A549 (cell line): Measurements from ENCODE around the gene PRR7. TPM values are rescaled to one million over a fixed set of nuclear protein-coding genes. Genes with fewer than 3 reads are reported as not detected.
A peak's percentile ranks its signal among the peaks of the same experiment; 100 is the strongest.

Source experiments
- ATAC-seq, 2 experiments: fragments of 200-7000 bp in 1 of 2; fragments of >200 bp in 1 of 2; cut with Nextera tagmentation in 1 of 2; cut with Tn5 transposase in 1 of 2; 3 replicates each; pipeline versions ENCODE4 v1.8.0 to v1.9.1; 2018 to 2020; ENCODE audit warnings: mild to moderate bottlenecking in 1 of 2, moderate library complexity in 1 of 2
- CTCF ChIA-PET: fragments of 300-600 bp; sonication (Branson Sonifier 250); formaldehyde crosslinking; extraction: SDS; loops from one replicate; lab custom pipeline; 2021; ENCODE audit warnings: antibody characterized with exemption, inconsistent platforms; lab: Yijun Ruan, JAX
- POLR2A ChIA-PET: fragments of 350-600 bp; formaldehyde crosslinking; extraction: SDS; loops from one replicate; lab custom pipeline; 2021; ENCODE audit warnings: antibody characterized with exemption, inconsistent platforms; lab: Yijun Ruan, JAX
- DNase-seq, 2 experiments: peaks; one replicate each; pipeline versions ENCODE4 v3.0.0 to v3.0.0-alpha.2; 2011 to 2016; ENCODE audit warnings: low read depth in 1 of 2, low spot score in 1 of 2
- FAIRE-seq: peaks from 2 replicates; lab custom pipeline; 2011; peaks lifted over from hg19 to GRCh38; lab: Jason Lieb, UNC
- H3K27ac ChIP-seq, 2 experiments: fragments of >200 bp; sonication (Bioruptor Twin); formaldehyde crosslinking; 3 replicates each; pipeline ENCODE4 v1.5.1; 2016 to 2017
- H3K4me1 ChIP-seq: fragments of >200 bp; sonication (Bioruptor Twin); formaldehyde crosslinking; 3 replicates; pipeline ENCODE4 v1.6.1; 2016
- H3K4me2 ChIP-seq: fragments of >200 bp; sonication (Bioruptor Twin); formaldehyde crosslinking; 3 replicates; pipeline ENCODE4 v1.6.1; 2016
- H3K4me3 ChIP-seq: fragments of >200 bp; sonication (Bioruptor Twin); formaldehyde crosslinking; 3 replicates; pipeline ENCODE4 v1.5.1; 2016
- H3K9me3 ChIP-seq: fragments of >200 bp; sonication (Bioruptor Twin); formaldehyde crosslinking; 3 replicates; pipeline ENCODE4 v1.6.1; 2016
- BHLHE40 ChIP-seq: IDR thresholded peaks from 2 replicates; pipeline ENCODE4 v1.6.1; 2012; ENCODE audit warnings: low read depth, low read length, inconsistent platforms
- CHD4 ChIP-seq: fragments of 200-600 bp; sonication (generic); IDR thresholded peaks from 2 replicates; pipeline ENCODE4 v1.6.1; 2016; ENCODE audit warnings: antibody characterized with exemption, mild to moderate bottlenecking, borderline replicate concordance
- EP300 ChIP-seq, 2 experiments: fragments of >200 bp; sonication (Bioruptor Twin); formaldehyde crosslinking; IDR thresholded peaks; 2 replicates in 1 of 2; 3 replicates in 1 of 2; pipeline ENCODE4 v1.6.1; 2016 to 2017
- ESRRA ChIP-seq: fragments of 150-350 bp; IDR thresholded peaks from 2 replicates; pipeline ENCODE4 v1.6.1; 2014; ENCODE audit warnings: mild to moderate bottlenecking, low read length, borderline replicate concordance
- JUN ChIP-seq, 2 experiments: fragments of >200 bp; sonication (Bioruptor Twin); formaldehyde crosslinking; IDR thresholded peaks; 2 replicates in 1 of 2; 3 replicates in 1 of 2; pipeline ENCODE4 v1.6.1; 2016 to 2017
- NPAS2 ChIP-seq: fragments of 250-450 bp; sonication (Bioruptor Pico); IDR thresholded peaks from 2 replicates; pipeline ENCODE4 v1.8.0; 2022; ENCODE audit warnings: mild to moderate bottlenecking, moderate library complexity, borderline replicate concordance
- POLR2A ChIP-seq: IDR thresholded peaks from 2 replicates; pipeline ENCODE4 v1.6.1; 2012; ENCODE audit warnings: mild to moderate bottlenecking, low read length
- POLR2AphosphoS2 ChIP-seq: conservative IDR thresholded peaks from 2 replicates; pipeline ENCODE4 v1.6.1; 2012; ENCODE audit warnings: low read length, improper control_type of control experiment, inconsistent platforms
- RAD21 ChIP-seq, 2 experiments: fragments of >200 bp in 1 of 2; sonication (Bioruptor Twin) in 1 of 2; formaldehyde crosslinking in 1 of 2; IDR thresholded peaks in 1 of 2; conservative IDR thresholded peaks in 1 of 2; 2 replicates in 1 of 2; 3 replicates in 1 of 2; pipeline ENCODE4 v1.6.1; 2012 to 2018; ENCODE audit warnings: inconsistent platforms in 1 of 2
- RCOR1 ChIP-seq: fragments of 150-350 bp; IDR thresholded peaks from 2 replicates; pipeline ENCODE4 v1.6.1; 2014; ENCODE audit warnings: antibody characterized with exemption, low read length, low read depth
- RFX5 ChIP-seq: fragments of 450-650 bp; IDR thresholded peaks from 2 replicates; pipeline ENCODE4 v1.7.1; 2014; ENCODE audit warnings: antibody characterized with exemption, mild to moderate bottlenecking, moderate library complexity
- SREBF2 ChIP-seq: fragments of 450-650 bp; IDR thresholded peaks from 2 replicates; pipeline ENCODE4 v1.6.1; 2014; ENCODE audit warnings: mild to moderate bottlenecking, moderate library complexity
- TFCP2L1 ChIP-seq: fragments of 250-450 bp; sonication (Bioruptor Pico); IDR thresholded peaks from 2 replicates; pipeline ENCODE4 v1.5.0; 2021; ENCODE audit warnings: mild to moderate bottlenecking
- ZFP36 ChIP-seq: fragments of 450-650 bp; IDR thresholded peaks from 2 replicates; pipeline ENCODE4 v1.6.1; 2014; ENCODE audit warnings: borderline replicate concordance; ENCODE audit not compliant: partially characterized antibody
- WGBS: methylation state at CpG from one replicate; pipeline ENCODE4 v1.1.6; 2017; ENCODE audit errors: missing lambda C conversion rate; 5-methylcytosine and 5-hydroxymethylcytosine counted together
- polyA plus RNA-seq, 4 experiments: library from polyadenylated mRNA; depleted of rRNA in 3 of 4; stranded (reverse); fragments of >200 nt; fragmentation: RNase III in 1 of 4; extraction: RNeasy Plus Mini Kit Qiagen cat#74134 plus additional on column Dnase treatment in 1 of 4; gene quantifications; 2 replicates in 3 of 4; 3 replicates in 1 of 4; pipeline ENCODE4 v1.2.3, GENCODE V29; 2011 to 2017
- TF ChIP-seq, protein P1 (sequence below): fragments of 150-350 bp; IDR thresholded peaks from 2 replicates; pipeline ENCODE4 v1.6.1; 2014; ENCODE audit warnings: low read depth, mild to moderate bottlenecking, low read length
- TF ChIP-seq, protein P2 (sequence below): fragments of >200 bp; sonication (Bioruptor Twin); formaldehyde crosslinking; IDR thresholded peaks from 3 replicates; pipeline ENCODE4 v1.5.1; 2016
- TF ChIP-seq, protein P3 (sequence below): IDR thresholded peaks from 2 replicates; pipeline ENCODE4 v1.6.1; 2012; ENCODE audit warnings: low read depth, borderline replicate concordance
- TF ChIP-seq, protein P4 (sequence below): fragments of >200 bp; sonication (Bioruptor Twin); formaldehyde crosslinking; IDR thresholded peaks from 2 replicates; pipeline ENCODE4 v1.6.1; 2016

The PRR7 gene
- polyA plus RNA-seq, 2 of the 4 experiments (the other 2 are of a cell fraction): 2.2 to 11.0 TPM

DNA sequence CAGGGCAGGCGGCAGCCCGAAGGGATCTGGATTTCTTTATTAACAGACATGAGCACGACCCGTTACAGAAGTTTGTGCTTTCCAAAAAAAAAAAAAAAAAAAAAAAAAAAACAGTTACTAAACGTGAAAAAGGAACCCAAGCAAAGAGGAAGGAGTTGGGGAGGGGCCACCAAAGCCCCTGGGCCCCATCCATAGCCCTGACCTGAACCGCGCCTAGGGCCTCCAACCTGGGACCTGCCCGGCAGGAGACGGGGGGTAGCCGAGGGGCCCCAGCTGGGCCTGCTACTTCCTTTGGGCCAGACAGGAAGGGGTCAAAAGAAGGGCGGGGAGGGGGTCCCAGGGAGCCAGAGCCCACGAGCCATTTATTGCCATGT, 10.0 kb downstream of the PRR7 start:
- POLR2A ChIA-PET: interaction anchor here (1.1 kb wide), 1 partner anchor 41 kb away, joined by 4 read pairs; the partner anchor contains the start of gene PDLIM7
- no peak for DNase-seq
- CTCF ChIA-PET: interaction anchor here (0.6 to 25.5 kb wide), 14 partner anchors 9 to 197 kb away, joined by 3 to 871 read pairs (median 7); partner anchors contain the start of genes DBN1, F12, GRK6 and PDLIM7
- peak overlapping the region in 1 of 2 experiments; percentile 22; a peak in 1 of 6 replicates for H3K27ac ChIP-seq
- peak overlapping the region; percentile 37 for H3K4me2 ChIP-seq
- WGBS: 33% methylated on average over 12 of the region's 12 CpGs
- ATAC-seq: no peak
- no peak overlapping the region for H3K4me3 ChIP-seq
- no peak for TF ChIP-seq CHD4
- no peak for TF ChIP-seq ZFP36
- TF ChIP-seq JUN (IDR thresholded peaks at IDR 0.05): no peak
- TF ChIP-seq, protein P1, sequence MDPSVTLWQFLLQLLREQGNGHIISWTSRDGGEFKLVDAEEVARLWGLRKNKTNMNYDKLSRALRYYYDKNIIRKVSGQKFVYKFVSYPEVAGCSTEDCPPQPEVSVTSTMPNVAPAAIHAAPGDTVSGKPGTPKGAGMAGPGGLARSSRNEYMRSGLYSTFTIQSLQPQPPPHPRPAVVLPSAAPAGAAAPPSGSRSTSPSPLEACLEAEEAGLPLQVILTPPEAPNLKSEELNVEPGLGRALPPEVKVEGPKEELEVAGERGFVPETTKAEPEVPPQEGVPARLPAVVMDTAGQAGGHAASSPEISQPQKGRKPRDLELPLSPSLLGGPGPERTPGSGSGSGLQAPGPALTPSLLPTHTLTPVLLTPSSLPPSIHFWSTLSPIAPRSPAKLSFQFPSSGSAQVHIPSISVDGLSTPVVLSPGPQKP: no peak
- TF ChIP-seq NPAS2 (CRISPR knock-in tag): no peak
- no peak for TF ChIP-seq RAD21 (conservative IDR thresholded peaks at IDR 0.05 in 1 of 2, IDR thresholded peaks at IDR 0.05 in 1 of 2)
- no peak for TF ChIP-seq TFCP2L1 (CRISPR knock-in tag)
- TF ChIP-seq, protein P2, sequence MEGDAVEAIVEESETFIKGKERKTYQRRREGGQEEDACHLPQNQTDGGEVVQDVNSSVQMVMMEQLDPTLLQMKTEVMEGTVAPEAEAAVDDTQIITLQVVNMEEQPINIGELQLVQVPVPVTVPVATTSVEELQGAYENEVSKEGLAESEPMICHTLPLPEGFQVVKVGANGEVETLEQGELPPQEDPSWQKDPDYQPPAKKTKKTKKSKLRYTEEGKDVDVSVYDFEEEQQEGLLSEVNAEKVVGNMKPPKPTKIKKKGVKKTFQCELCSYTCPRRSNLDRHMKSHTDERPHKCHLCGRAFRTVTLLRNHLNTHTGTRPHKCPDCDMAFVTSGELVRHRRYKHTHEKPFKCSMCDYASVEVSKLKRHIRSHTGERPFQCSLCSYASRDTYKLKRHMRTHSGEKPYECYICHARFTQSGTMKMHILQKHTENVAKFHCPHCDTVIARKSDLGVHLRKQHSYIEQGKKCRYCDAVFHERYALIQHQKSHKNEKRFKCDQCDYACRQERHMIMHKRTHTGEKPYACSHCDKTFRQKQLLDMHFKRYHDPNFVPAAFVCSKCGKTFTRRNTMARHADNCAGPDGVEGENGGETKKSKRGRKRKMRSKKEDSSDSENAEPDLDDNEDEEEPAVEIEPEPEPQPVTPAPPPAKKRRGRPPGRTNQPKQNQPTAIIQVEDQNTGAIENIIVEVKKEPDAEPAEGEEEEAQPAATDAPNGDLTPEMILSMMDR: no peak; the same call in 2 of the 3 replicates
- TF ChIP-seq, protein P3, sequence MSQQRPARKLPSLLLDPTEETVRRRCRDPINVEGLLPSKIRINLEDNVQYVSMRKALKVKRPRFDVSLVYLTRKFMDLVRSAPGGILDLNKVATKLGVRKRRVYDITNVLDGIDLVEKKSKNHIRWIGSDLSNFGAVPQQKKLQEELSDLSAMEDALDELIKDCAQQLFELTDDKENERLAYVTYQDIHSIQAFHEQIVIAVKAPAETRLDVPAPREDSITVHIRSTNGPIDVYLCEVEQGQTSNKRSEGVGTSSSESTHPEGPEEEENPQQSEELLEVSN: no peak
- TF ChIP-seq BHLHE40: no peak
- TF ChIP-seq EP300 (IDR thresholded peaks at IDR 0.05): no peak
- TF ChIP-seq, protein P4, sequence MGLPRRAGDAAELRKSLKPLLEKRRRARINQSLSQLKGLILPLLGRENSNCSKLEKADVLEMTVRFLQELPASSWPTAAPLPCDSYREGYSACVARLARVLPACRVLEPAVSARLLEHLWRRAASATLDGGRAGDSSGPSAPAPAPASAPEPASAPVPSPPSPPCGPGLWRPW: no peak
- TF ChIP-seq ESRRA: no peak
- TF ChIP-seq SREBF2: no peak
- H3K9me3 ChIP-seq: no peaks in the 10 kb centered on the region
- no peak for FAIRE-seq
- peaks cover 10% of the 10 kb centered on the region for H3K4me1 ChIP-seq

DNA sequence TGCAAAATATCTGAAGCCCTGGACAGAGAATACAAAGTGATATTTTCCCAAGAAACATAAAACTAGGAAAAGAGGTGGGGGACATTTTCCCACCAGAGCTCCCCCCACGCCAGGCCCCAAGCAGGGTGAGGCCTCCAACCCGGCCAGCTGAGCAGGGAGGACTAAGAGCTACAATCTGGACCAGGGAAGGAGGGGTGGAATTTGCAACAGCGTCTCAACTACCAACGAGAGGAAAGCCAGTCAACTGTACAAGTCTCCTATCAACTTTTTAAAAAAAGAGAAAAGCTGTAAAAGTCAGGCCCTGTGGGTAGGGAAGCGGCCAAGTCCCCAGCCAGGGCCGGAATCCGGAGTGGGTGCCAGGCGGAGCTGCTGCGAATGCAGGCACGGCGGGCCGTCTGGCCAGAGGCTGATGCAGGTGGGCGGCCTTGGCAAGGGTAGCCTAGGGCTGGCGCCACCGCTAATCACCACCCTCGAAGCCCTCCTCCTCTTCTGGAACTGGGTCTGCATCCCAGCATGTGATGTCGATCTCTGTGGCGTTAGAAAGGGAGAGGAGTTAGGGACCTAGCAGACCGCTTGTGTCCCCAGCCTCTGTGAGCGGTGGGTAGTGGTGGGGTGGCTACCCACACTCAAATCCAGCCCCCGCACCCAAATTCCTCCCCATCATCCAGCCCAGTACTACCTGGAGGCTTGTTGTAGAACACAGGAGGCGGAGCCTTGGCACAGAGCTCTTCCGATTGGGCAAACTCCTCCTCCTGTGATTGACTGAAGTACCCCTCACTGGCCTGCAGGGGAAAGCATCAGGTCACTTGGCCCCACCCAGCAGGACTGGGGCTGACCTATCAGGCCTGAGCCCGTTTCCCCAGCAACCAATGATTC, 10.6 kb downstream of the PRR7 start:
- WGBS: 76% methylated on average over 23 of the region's 24 CpGs

More for the DNA sequence above, 10.6 kb downstream of the PRR7 start:
- no peak overlapping the region for H3K27ac ChIP-seq
- CTCF ChIA-PET: interaction anchor here (0.6 to 25.5 kb wide), 15 partner anchors 9 to 198 kb away, joined by 3 to 871 read pairs (median 7); partner anchors contain the start of genes DBN1, F12, GRK6 and PDLIM7
- peak; percentile 98 for DNase-seq
- peaks cover 10% of the 10 kb centered on the region for H3K4me1 ChIP-seq
- no peaks in the 10 kb centered on the region for H3K9me3 ChIP-seq
- peak; percentile 92 for FAIRE-seq
- ATAC-seq: peak; percentile 41 to 77
- TF ChIP-seq POLR2A (0 out of 2 replicates have a peak, but pooled peaks have one; percentile 10), RCOR1 (0 out of 2 replicates have a peak, but pooled peaks have one; percentile 79), RFX5 (peak; percentile 93), POLR2AphosphoS2 (no peak), TFCP2L1 (CRISPR knock-in tag) (0 out of 2 replicates have a peak, but pooled peaks have one; percentile 13)
- TF ChIP-seq, all 56 proteins: peak for 4
- Histone ChIP-seq H3K4me2 (no peak overlapping the region), H3K4me3 (no peak overlapping the region)
- POLR2A ChIA-PET: interaction anchor here (0.6 to 1.1 kb wide), 4 partner anchors 31 to 40 kb away, joined by 3 to 4 read pairs (median 3); partner anchors contain the start of genes GRK6 and PDLIM7
